ENCODE results near the gene LFNG.

The LFNG gene

GRCh38 chr7:2517678-2518507, 1.7 kb upstream of the LFNG start:
- no peak for DNase-seq (ENCODE audit: low read depth in 2 of 2)

GRCh38 chr7:2518737-2519118, 846 bp upstream of the LFNG start:
- no peak for DNase-seq (ENCODE audit: low read depth in 2 of 2)

- no peak for DNase-seq (ENCODE audit: low read depth in 2 of 2)
Observed at GRCh38 chr7:2520131-2520760, 672 bp downstream of the LFNG start.

- DNase-seq (ENCODE audit: low read depth in 2 of 2), result no peak
Observed at GRCh38 chr7:2520761-2521290, 1.3 kb downstream of the LFNG start.

GRCh38 chr7:2521341-2521745, 1.8 kb downstream of the LFNG start:
- no peak for DNase-seq (ENCODE audit: low read depth in 2 of 2)

- peak in 1 of 2 donors; percentile 75 for DNase-seq (ENCODE audit: low read depth in 2 of 2)
Observed at GRCh38 chr7:2521952-2522591, 2.5 kb downstream of the LFNG start.

GRCh38 chr7:2522780-2523433, 3.3 kb downstream of the LFNG start:
- no peak for DNase-seq (ENCODE audit: low read depth in 2 of 2)

GRCh38 chr7:2523461-2523936, 3.9 kb downstream of the LFNG start:
- no peak for DNase-seq (ENCODE audit: low read depth in 2 of 2)

- no peak for DNase-seq (ENCODE audit: low read depth in 2 of 2)
Observed at GRCh38 chr7:2523941-2524807, 4.6 kb downstream of the LFNG start.

- DNase-seq (ENCODE audit: low read depth in 2 of 2), result no peak
Observed at GRCh38 chr7:2524808-2525657, 5.5 kb downstream of the LFNG start.

GRCh38 chr7:2525658-2526630, 6.4 kb downstream of the LFNG start:
- DNase-seq (ENCODE audit: low read depth in 2 of 2), result no peak

GRCh38 chr7:2526659-2527504, 7.3 kb downstream of the LFNG start:
- no peak for DNase-seq (ENCODE audit: low read depth in 2 of 2)

- DNase-seq (ENCODE audit: low read depth in 2 of 2), result no peak
Observed at GRCh38 chr7:2527505-2528467, 8.2 kb downstream of the LFNG start.

GRCh38 chr7:2528481-2529095, 9.0 kb downstream of the LFNG start:
- DNase-seq (ENCODE audit: low read depth in 2 of 2), result no peak

GRCh38 chr7:2529161-2530070, 9.8 kb downstream of the LFNG start:
- no peak for DNase-seq (ENCODE audit: low read depth in 2 of 2)
